ENCODE results near the gene CNTN4. TPM values are rescaled to one million over a fixed set of nuclear protein-coding genes. Genes with fewer than 3 reads are reported as not detected.

CNTN4 gene
- polyA plus RNA-seq, 1 donor (not counting 4 experiments of a cell fraction or from before 2014, with no cell fraction given) = not detected

DNA sequence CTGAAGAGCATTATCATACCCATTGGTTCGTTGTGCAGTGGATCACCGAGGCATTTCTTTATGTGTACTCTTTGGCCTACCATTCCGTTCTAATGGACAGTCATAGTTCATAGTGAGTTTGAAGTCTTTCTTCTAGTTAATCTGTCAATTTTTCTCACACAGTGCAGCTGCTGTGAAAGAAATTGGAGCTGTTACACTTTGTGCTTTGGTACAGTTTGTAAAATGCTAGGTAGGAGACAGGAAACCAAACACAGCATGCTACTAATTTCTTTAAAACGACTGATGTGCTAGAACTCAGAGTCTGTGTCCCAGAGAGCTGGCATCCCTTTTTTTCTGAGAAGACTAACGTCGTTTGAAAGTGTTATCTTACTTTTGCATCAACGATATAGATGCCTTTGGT is 218.9 kb downstream of the CNTN4 start:
- Histone ChIP-seq H3K4me2 (ENCODE audit: control insufficient read depth, extremely low read depth, insufficient read depth, low read depth, low read length) (no peak overlapping the region), H3K79me2 (ENCODE audit: control insufficient read depth, insufficient read depth, low read length) (no peaks in the 10 kb centered on the region), H3K4me1 (ENCODE audit: control insufficient read depth, extremely low read depth, insufficient read depth, low read length) (no peaks in the 10 kb centered on the region), H3K27ac (ENCODE audit: control insufficient read depth, insufficient read depth, low read length) (no peak overlapping the region), H3K9me3 (ENCODE audit: control insufficient read depth, low read depth, low read length) (no peaks in the 10 kb centered on the region), H3K9me1 (ENCODE audit: control insufficient read depth, extremely low read depth, insufficient read depth, low read length) (no peaks in the 10 kb centered on the region), H2AFZ (ENCODE audit: control insufficient read depth, low read length) (no peak overlapping the region), H4K20me1 (ENCODE audit: control insufficient read depth, extremely low read depth, insufficient read depth, low read length) (no peaks in the 10 kb centered on the region), H3K36me3 (ENCODE audit: control insufficient read depth in 2 of 2, extremely low read depth in 1 of 2, insufficient read depth in 2 of 2, low read length in 2 of 2) (no peaks in the 10 kb centered on the region), H3K9ac (ENCODE audit: control insufficient read depth, extremely low read depth, insufficient read depth, low read length) (no peak overlapping the region), H3K27me3 (ENCODE audit: control insufficient read depth, extremely low read depth, insufficient read depth, low read length) (no peaks in the 10 kb centered on the region), H3K4me3 (ENCODE audit: control insufficient read depth in 2 of 3, extremely low read depth in 1 of 3, insufficient read depth in 2 of 3, low read depth in 1 of 3, low read length in 3 of 3) (no peak overlapping the region)
- dilution Hi-C loops (cut with MboI; ENCODE audit: extremely low pct_ligation_motif_present, low sequenced_read_pairs) = no loop called here
- FAIRE-seq (no peak), DNase-seq (ENCODE audit: low read depth, low spot score) (no peak)
- no peak for TF ChIP-seq EZH2 (IDR thresholded peaks at IDR 0.05; ENCODE audit: low read length)
- TF ChIP-seq CTCF (optimal IDR thresholded peaks at IDR 0.05 in 1 of 3, IDR thresholded peaks at IDR 0.05 in 1 of 3, conservative IDR thresholded peaks at IDR 0.05 in 1 of 3; ENCODE audit: extremely low read depth in 1 of 3, insufficient read depth in 2 of 3, low read length in 3 of 3) = no peak

DNA sequence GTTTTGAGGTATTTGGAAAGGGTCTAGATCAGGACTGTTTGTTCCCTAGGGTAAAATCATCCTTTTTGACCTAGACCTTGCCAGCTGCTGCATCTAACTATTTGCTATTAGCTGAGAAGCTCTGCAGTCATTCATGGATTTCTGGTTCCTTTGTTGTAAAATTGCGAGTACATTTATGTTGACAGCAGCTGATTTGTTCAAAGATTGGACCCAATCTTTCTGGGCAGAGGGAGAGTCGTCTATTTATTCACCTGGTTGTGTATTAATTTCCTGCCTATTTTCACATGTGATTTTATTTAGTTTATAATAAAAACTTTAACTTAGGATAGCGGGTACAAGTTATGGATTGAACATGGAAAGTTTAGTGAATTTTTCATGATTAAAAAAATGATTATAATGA is 236.3 kb downstream of the CNTN4 start:
- Histone ChIP-seq H3K9me3 (ENCODE audit: control insufficient read depth, low read depth, low read length) (no peaks in the 10 kb centered on the region), H3K9me1 (ENCODE audit: control insufficient read depth, extremely low read depth, insufficient read depth, low read length) (no peaks in the 10 kb centered on the region), H3K4me1 (ENCODE audit: control insufficient read depth, extremely low read depth, insufficient read depth, low read length) (no peaks in the 10 kb centered on the region), H3K4me2 (ENCODE audit: control insufficient read depth, extremely low read depth, insufficient read depth, low read depth, low read length) (no peak overlapping the region), H3K79me2 (ENCODE audit: control insufficient read depth, insufficient read depth, low read length) (no peaks in the 10 kb centered on the region), H2AFZ (ENCODE audit: control insufficient read depth, low read length) (no peak overlapping the region), H3K27me3 (ENCODE audit: control insufficient read depth, extremely low read depth, insufficient read depth, low read length) (no peaks in the 10 kb centered on the region), H4K20me1 (ENCODE audit: control insufficient read depth, extremely low read depth, insufficient read depth, low read length) (no peaks in the 10 kb centered on the region), H3K36me3 (ENCODE audit: control insufficient read depth in 2 of 2, extremely low read depth in 1 of 2, insufficient read depth in 2 of 2, low read length in 2 of 2) (no peaks in the 10 kb centered on the region), H3K4me3 (ENCODE audit: control insufficient read depth in 2 of 3, extremely low read depth in 1 of 3, insufficient read depth in 2 of 3, low read depth in 1 of 3, low read length in 3 of 3) (no peak overlapping the region), H3K9ac (ENCODE audit: control insufficient read depth, extremely low read depth, insufficient read depth, low read length) (no peak overlapping the region), H3K27ac (ENCODE audit: control insufficient read depth, insufficient read depth, low read length) (no peak overlapping the region)
- dilution Hi-C loops (cut with MboI; ENCODE audit: extremely low pct_ligation_motif_present, low sequenced_read_pairs) = no loop called here
- TF ChIP-seq CTCF (optimal IDR thresholded peaks at IDR 0.05 in 1 of 3, IDR thresholded peaks at IDR 0.05 in 1 of 3, conservative IDR thresholded peaks at IDR 0.05 in 1 of 3; ENCODE audit: extremely low read depth in 1 of 3, insufficient read depth in 2 of 3, low read length in 3 of 3) (no peak), EZH2 (IDR thresholded peaks at IDR 0.05; ENCODE audit: low read length) (no peak)
- no peak for FAIRE-seq
- no peak for DNase-seq (ENCODE audit: low read depth, low spot score)

Measured in keratinocyte (primary cell).